HG03097 (cell line): ENCODE measurements around the gene CENPX.

Source experiments
- ATAC-seq: cut with Tn5 transposase; IDR thresholded peaks from one replicate; pipeline ENCODE4 v1.9.1; 2021; ENCODE audit not compliant: unreplicated experiment, low FRiP score

CENPX gene

GRCh38 chr17:82000803-82001570 lies 21.7 kb downstream of the CENPX start:
- ATAC-seq, result no peak

- no peak for ATAC-seq
Observed at GRCh38 chr17:81999976-82000802, 22.5 kb downstream of the CENPX start.

- ATAC-seq, result no peak
Observed at GRCh38 chr17:81999587-81999975, 23.1 kb downstream of the CENPX start.

- no peak for ATAC-seq
Observed at GRCh38 chr17:81998691-81999438, 23.8 kb downstream of the CENPX start.

- no peak for ATAC-seq
Observed at GRCh38 chr17:81998212-81998611, 24.5 kb downstream of the CENPX start.

GRCh38 chr17:81996757-81997441 lies 25.8 kb downstream of the CENPX start:
- ATAC-seq, result no peak

- ATAC-seq, result no peak
Observed at GRCh38 chr17:81996232-81996756, 26.4 kb downstream of the CENPX start.

- no peak for ATAC-seq
Observed at GRCh38 chr17:81995463-81996231, 27.0 kb downstream of the CENPX start.

GRCh38 chr17:81994593-81995462 lies 27.9 kb downstream of the CENPX start:
- no peak for ATAC-seq

GRCh38 chr17:81993729-81994592 lies 28.7 kb downstream of the CENPX start:
- no peak for ATAC-seq

- ATAC-seq, result no peak
Observed at GRCh38 chr17:81992306-81993102, 30.2 kb downstream of the CENPX start.

GRCh38 chr17:81991684-81992305 lies 30.9 kb downstream of the CENPX start:
- no peak for ATAC-seq

- ATAC-seq, result no peak
Observed at GRCh38 chr17:81990836-81991683, 31.6 kb downstream of the CENPX start.

- no peak for ATAC-seq
Observed at GRCh38 chr17:81987161-81987770, 35.4 kb downstream of the CENPX start.

- ATAC-seq, result no peak
Observed at GRCh38 chr17:81986606-81987005, 36.1 kb downstream of the CENPX start.
